Mesothelial cell of epicardium (in vitro differentiated cells): ENCODE measurements around the gene RPRML. TPM values are rescaled to one million over a fixed set of nuclear protein-coding genes. Genes with fewer than 3 reads are reported as not detected.

Experiments used
- DNase-seq, 2 experiments: peaks; one replicate each; pipeline ENCODE4 v3.0.0; 2021; ENCODE audit warnings: low spot score in 2 of 2; ENCODE audit not compliant: unreplicated experiment in 2 of 2
- H3K27ac Mint-ChIP-seq: 2 replicates; pipeline ENCODE4 v1.8.0; 2021; ENCODE audit warnings: mixed read lengths
- H3K27me3 Mint-ChIP-seq: 2 replicates; pipeline ENCODE4 v1.8.0; 2021; ENCODE audit warnings: low read depth, mixed read lengths
- H3K36me3 Mint-ChIP-seq: 2 replicates; pipeline ENCODE4 v1.8.0; 2021; ENCODE audit warnings: mixed read lengths
- H3K4me1 Mint-ChIP-seq: 2 replicates; pipeline ENCODE4 v1.8.0; 2021; ENCODE audit warnings: mixed read lengths
- H3K4me3 Mint-ChIP-seq: 2 replicates; pipeline ENCODE4 v1.8.0; 2021; ENCODE audit warnings: mild to moderate bottlenecking, moderate library complexity, mixed read lengths
- H3K9me3 Mint-ChIP-seq: 2 replicates; pipeline ENCODE4 v1.8.0; 2021; ENCODE audit warnings: mixed read lengths
- total RNA-seq: library from RNA; stranded (reverse); gene quantifications from 3 replicates; pipeline ENCODE4 v1.2.1, GENCODE V29; 2021
- TF ChIP-seq, protein P1 (sequence below): fragments of 200-600 bp; sonication (generic); IDR thresholded peaks from one replicate; pipeline ENCODE4 v1.5.0; 2021; ENCODE audit warnings: antibody characterized with exemption; ENCODE audit not compliant: unreplicated experiment

Gene RPRML
- total RNA-seq, 1 donor from 2014 or later, result not detected

DNA sequence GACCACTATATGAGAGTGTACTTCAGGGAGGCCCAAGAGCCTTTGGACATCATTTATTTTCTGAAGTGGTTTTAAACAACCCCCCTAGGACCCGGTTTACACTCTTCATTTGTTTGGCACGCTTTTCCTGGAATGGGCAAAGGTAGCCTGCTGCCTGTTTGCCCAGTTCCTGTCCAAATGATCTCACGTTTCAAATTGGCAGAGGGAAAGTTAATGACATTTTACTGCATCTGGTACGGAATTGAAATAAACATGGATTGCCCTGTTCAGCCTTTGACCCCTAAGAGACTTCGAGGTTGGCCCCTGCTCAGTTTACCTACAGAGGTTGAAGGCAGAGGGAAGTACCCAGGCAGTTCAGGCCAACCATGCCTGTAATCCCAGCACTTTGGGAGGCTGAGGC is 5.8 kb upstream of the RPRML start:
- no peaks in the 10 kb centered on the region for H3K9me3 Mint-ChIP-seq
- H3K36me3 Mint-ChIP-seq, result no peaks in the 10 kb centered on the region
- H3K27ac Mint-ChIP-seq, result no peak overlapping the region
- peaks cover 69% of the 10 kb centered on the region for H3K27me3 Mint-ChIP-seq
- H3K4me1 Mint-ChIP-seq, result no peaks in the 10 kb centered on the region
- TF ChIP-seq, protein P1, sequence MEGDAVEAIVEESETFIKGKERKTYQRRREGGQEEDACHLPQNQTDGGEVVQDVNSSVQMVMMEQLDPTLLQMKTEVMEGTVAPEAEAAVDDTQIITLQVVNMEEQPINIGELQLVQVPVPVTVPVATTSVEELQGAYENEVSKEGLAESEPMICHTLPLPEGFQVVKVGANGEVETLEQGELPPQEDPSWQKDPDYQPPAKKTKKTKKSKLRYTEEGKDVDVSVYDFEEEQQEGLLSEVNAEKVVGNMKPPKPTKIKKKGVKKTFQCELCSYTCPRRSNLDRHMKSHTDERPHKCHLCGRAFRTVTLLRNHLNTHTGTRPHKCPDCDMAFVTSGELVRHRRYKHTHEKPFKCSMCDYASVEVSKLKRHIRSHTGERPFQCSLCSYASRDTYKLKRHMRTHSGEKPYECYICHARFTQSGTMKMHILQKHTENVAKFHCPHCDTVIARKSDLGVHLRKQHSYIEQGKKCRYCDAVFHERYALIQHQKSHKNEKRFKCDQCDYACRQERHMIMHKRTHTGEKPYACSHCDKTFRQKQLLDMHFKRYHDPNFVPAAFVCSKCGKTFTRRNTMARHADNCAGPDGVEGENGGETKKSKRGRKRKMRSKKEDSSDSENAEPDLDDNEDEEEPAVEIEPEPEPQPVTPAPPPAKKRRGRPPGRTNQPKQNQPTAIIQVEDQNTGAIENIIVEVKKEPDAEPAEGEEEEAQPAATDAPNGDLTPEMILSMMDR, result no peak
- no peak overlapping the region for H3K4me3 Mint-ChIP-seq
- no peak for DNase-seq

DNA sequence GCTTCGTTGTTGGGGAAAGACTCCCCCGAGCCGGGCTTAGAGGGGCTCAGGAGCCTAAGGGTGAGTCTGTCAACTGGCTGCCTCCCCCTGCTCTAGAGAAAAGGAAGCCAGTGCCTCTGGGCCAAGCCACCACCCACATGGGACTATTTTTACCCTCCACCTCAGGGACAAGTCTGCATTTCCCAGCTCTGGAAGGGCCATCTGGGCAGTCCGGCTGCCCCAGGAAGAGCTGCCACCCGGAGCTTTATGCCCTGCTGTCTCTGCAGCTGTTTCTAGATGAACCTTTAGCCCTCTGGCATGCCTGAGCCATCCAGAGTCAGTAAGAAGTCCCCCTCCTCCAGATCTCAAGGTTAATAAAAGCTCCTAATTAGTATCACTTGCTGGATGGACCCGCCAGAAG is 5.3 kb upstream of the RPRML start:
- Mint-ChIP-seq H3K27ac (no peak overlapping the region), H3K4me1 (peaks cover 2% of the 10 kb centered on the region), H3K36me3 (no peaks in the 10 kb centered on the region), H3K9me3 (no peaks in the 10 kb centered on the region), H3K27me3 (peaks cover 69% of the 10 kb centered on the region), H3K4me3 (no peak overlapping the region)
- TF ChIP-seq, protein P1, result no peak
- DNase-seq, result no peak

GRCh38 chr17:46983782-46984181 is 4.7 kb upstream of the RPRML start:
- no peaks in the 10 kb centered on the region for H3K36me3 Mint-ChIP-seq
- DNase-seq, result no peak
- TF ChIP-seq, protein P1, result no peak
- no peak overlapping the region for H3K4me3 Mint-ChIP-seq
- peaks cover 65% of the 10 kb centered on the region for H3K27me3 Mint-ChIP-seq
- H3K9me3 Mint-ChIP-seq, result no peaks in the 10 kb centered on the region
- H3K4me1 Mint-ChIP-seq, result peaks cover 2% of the 10 kb centered on the region
- no peak overlapping the region for H3K27ac Mint-ChIP-seq

- Mint-ChIP-seq H3K36me3 (no peaks in the 10 kb centered on the region), H3K4me1 (peaks cover 8% of the 10 kb centered on the region), H3K9me3 (no peaks in the 10 kb centered on the region), H3K4me3 (no peak overlapping the region), H3K27me3 (peaks cover 63% of the 10 kb centered on the region), H3K27ac (no peak overlapping the region)
- TF ChIP-seq, protein P1, result no peak
- no peak for DNase-seq
Measured at GRCh38 chr17:46982577-46982976, 3.5 kb upstream of the RPRML start.

DNA sequence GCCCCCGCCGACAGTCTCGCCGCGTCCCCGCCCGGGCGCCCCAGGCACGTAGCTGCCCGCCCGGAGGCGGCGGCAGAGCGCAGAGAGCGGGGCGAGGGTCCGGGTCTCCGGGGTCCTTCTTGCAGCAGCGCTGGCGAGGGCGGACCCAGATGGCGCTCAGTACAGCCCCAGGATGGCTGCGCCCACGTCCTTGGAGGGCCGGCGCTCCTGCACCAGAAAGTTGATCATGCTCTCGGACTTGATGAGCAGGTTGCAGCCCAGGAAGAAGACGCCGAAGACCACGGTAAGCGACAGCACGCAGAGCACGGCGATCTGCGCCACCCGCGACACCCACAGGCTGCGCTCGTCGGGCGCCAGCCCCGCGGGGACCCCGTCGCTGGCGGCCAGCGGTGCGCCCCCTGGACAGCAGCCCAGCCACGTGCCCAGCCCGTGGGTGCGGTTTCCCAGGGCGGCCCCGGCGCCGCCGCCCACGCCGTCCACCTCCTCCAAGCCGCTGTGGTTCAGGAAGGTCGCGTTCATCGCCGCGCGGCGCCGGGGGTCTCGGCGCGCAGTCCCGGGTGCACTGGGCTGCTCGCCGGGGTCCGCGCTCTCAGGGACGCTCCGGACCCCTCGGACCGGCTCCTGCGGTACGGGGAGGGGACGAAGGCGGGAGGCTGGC is 435 bp downstream of the RPRML start:
- Mint-ChIP-seq H3K4me3 (peak overlapping the region; percentile 61), H3K27me3 (peaks cover 77% of the 10 kb centered on the region), H3K9me3 (no peaks in the 10 kb centered on the region), H3K27ac (no peak overlapping the region), H3K4me1 (peaks cover 9% of the 10 kb centered on the region), H3K36me3 (no peaks in the 10 kb centered on the region)
- no peak for DNase-seq
- TF ChIP-seq, protein P1, result no peak
